ENCODE results near the gene UQCRHL. TPM values are rescaled to one million over a fixed set of nuclear protein-coding genes. Genes with fewer than 3 reads are reported as not detected.
"Not testable (repeated sequence)": the region's sequence is repeated elsewhere in the genome, so short reads cannot be mapped to it uniquely, and the experiment has no call there.

Gene UQCRHL
- total and polyA plus RNA-seq, 11 donors = 2.0 to 9.8 (median 4.2) TPM

DNA sequence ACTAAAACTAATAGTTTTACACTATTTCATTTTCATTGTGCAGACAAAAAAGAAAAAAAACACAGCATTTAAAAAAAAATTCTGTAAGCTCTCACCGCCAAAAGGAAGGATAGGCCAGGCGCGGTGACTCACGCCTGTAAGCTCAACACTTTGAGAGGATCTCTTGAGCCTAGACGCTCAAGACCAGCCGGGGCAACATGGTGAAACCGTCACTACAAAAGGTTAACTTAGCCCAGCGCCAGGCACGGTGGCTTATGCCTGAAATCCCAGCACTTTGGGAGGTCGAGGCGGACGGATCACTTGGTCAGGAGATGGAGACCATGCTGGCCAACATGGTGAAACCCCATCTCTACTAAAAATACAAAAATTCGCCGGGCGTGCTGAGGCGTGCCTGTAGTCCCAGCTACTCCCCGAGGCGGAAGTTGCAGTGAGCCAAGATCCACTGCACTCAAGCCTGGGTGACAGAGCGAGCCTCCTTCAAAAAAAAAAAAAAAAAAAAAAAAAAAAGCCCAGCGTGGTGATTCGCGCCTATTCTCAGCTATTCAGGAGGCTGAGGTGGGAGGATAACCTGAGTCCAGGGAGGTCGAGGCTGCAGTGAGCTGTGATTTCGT is 25.7 kb upstream of the UQCRHL start:
- Histone ChIP-seq H3K27me3 (no peaks in the 10 kb centered on the region), H3K4me3 (peak overlapping the region in 11 of 12 donors; percentile 59 to 96 (median 76)), H3K27ac (peak overlapping the region in 11 of 12 donors; percentile 97 to 100 (median 100)), H3K36me3 (no peaks in the 10 kb centered on the region), H3K4me1 (peaks cover 0 to 61% (median 13%) of the 10 kb centered on the region in 12 donors), H3K9me3 (no peaks in the 10 kb centered on the region)
- ATAC-seq (no peak), DNase-seq (peak; percentile 50 to 74 (median 68))
- WGBS, 4 donors = 52 to 72% (median 60%) methylated on average over 24 of the region's 24 CpGs
- TF ChIP-seq, protein P1, sequence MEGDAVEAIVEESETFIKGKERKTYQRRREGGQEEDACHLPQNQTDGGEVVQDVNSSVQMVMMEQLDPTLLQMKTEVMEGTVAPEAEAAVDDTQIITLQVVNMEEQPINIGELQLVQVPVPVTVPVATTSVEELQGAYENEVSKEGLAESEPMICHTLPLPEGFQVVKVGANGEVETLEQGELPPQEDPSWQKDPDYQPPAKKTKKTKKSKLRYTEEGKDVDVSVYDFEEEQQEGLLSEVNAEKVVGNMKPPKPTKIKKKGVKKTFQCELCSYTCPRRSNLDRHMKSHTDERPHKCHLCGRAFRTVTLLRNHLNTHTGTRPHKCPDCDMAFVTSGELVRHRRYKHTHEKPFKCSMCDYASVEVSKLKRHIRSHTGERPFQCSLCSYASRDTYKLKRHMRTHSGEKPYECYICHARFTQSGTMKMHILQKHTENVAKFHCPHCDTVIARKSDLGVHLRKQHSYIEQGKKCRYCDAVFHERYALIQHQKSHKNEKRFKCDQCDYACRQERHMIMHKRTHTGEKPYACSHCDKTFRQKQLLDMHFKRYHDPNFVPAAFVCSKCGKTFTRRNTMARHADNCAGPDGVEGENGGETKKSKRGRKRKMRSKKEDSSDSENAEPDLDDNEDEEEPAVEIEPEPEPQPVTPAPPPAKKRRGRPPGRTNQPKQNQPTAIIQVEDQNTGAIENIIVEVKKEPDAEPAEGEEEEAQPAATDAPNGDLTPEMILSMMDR (IDR thresholded peaks at IDR 0.05) = no peak
- no peak for TF ChIP-seq POLR2A (IDR thresholded peaks at IDR 0.05)
- intact Hi-C loops (cut with DNase I) = loop anchor here in 2 of 10 donors (10.0 kb wide), 2 partner anchors 52 to 142 kb away; partner anchors contain the start of gene ZBTB17 (in 1 of the 2)

DNA sequence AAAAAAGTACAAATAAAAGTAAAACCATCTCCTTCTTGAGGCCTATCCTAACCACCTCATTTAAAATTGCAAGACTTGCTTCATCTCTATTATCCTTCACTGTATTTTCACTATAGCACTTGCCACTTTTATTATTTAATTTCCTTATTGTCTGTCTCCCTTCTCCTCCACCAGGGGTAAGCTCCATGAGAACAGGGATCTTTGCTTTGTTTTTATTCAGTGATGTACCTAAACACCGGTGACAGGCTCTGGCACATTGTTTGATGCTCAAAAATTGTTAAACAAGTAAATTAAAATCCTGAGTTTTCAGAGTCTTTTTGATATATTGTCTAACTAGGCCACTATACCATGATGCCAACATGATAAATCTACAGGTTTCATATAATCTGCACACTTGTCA is 22.8 kb upstream of the UQCRHL start:
- H3K27me3 ChIP-seq = no peaks in the 10 kb centered on the region
- intact Hi-C loops (cut with DNase I) = loop anchor here in 2 of 10 donors (10.0 kb wide), 2 partner anchors 55 to 145 kb away; partner anchors contain the start of gene ZBTB17 (in 1 of the 2)
- ATAC-seq (no peak), DNase-seq (no peak)
- peak overlapping the region in 3 of 12 donors; percentile 6 to 55 (median 38) for H3K27ac ChIP-seq
- peaks cover 0 to 40% (median 7%) of the 10 kb centered on the region in 12 donors for H3K4me1 ChIP-seq
- TF ChIP-seq, protein P1 (IDR thresholded peaks at IDR 0.05) = no peak
- TF ChIP-seq POLR2A (IDR thresholded peaks at IDR 0.05) = no peak
- WGBS, 4 donors = 69 to 90% (median 85%) methylated on average over 1 of the region's 1 CpG
- no peaks in the 10 kb centered on the region for H3K36me3 ChIP-seq
- H3K4me3 ChIP-seq = no peak overlapping the region
- no peaks in the 10 kb centered on the region for H3K9me3 ChIP-seq

DNA sequence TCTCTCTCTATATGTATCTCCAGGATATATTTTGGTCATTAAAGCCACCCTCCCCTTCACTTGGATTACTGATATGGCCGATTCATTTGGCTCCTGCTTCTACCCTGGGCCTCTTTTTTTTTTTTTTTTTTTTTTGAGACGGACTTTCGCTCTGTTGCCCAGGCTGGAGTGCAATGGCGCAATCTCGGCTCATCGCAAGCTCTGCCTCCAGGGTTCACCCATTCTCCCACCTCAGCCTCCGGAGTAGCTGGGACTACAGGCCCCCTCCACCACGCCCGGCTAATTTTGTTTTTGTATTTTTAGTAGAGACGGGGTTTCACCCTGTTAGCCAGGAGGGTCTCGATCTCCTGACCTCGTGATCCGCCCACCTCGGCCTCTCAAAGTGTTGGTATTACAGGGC is 21.5 kb upstream of the UQCRHL start:
- H3K36me3 ChIP-seq; H3K27me3 ChIP-seq; H3K27ac ChIP-seq; H3K9me3 ChIP-seq; intact Hi-C loops (cut with DNase I); H3K4me3 ChIP-seq; DNase-seq; ATAC-seq: not testable (repeated sequence)
- 85 to 90% (median 89%) methylated on average over 14 of the region's 14 CpGs for WGBS, 4 donors
- H3K4me1 ChIP-seq = peaks cover 0 to 40% (median 7%) of the 10 kb centered on the region in 12 donors

DNA sequence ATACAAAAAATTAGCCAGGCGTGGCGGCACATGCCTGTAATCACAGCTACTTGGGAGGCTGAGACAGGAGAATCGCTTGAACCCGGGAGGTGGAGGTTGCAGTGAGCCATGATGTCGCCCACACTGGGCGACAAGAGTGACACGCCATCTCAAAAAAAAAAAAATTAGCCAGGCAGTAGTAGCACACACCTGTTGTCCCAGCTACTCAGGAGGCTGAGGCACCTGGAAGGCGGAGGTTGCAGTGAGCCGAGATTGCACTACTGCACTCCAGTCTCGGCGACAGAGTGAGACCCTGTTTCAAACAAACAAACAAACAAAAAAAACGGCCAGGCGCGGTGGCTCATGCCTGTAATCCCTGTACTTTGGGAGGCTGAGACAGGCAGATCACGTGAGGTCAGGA is 20.1 kb upstream of the UQCRHL start:
- peaks cover 0 to 30% (median 4%) of the 10 kb centered on the region in 12 donors for H3K4me1 ChIP-seq
- DNase-seq; H3K9me3 ChIP-seq; H3K27me3 ChIP-seq; H3K36me3 ChIP-seq; H3K27ac ChIP-seq; H3K4me3 ChIP-seq; intact Hi-C loops (cut with DNase I); ATAC-seq: not testable (repeated sequence)
- 97 to 99% (median 98%) methylated on average over 13 to 15 of the region's 15 CpGs for WGBS, 4 donors

DNA sequence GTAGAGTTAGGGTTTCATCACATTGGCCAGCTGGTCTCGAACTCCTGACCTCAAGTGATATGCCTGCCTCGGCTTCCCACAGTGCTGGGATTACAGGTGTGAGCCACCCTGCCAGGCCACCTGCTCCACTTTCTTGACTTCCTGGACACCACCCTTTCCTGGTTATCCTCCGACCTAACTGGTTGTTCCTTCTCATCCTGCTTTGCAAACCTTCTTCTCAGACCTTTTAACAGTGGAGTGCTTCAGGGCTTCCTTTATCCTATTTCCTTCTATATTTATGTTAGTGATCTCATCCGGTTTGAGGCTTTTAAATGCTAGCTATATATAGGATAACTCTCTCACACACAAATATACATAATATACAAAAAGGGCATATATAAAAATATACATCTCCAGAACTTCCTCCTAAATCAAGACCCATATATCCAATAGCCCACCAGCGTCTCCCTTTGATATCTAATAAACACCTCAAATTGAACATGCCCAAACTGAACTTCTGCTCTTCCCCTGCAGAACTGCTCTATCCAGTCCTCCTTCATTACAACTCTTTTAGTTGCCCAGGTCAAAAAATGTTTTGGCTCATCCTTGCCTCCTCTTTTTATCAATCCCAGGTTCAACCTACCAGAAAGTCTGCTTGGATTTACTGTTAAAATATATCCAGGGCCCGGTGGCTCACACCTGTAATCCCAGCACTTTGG is 19.5 kb upstream of the UQCRHL start:
- 81 to 87% (median 84%) methylated on average over 5 to 6 of the region's 6 CpGs for WGBS, 4 donors
- Histone ChIP-seq H3K4me1 (peaks cover 0 to 26% (median 0%) of the 10 kb centered on the region in 12 donors), H3K36me3 (no peaks in the 10 kb centered on the region), H3K9me3 (no peaks in the 10 kb centered on the region), H3K4me3 (no peak overlapping the region), H3K27me3 (no peaks in the 10 kb centered on the region), H3K27ac (no peak overlapping the region)
- no peak for TF ChIP-seq POLR2A (IDR thresholded peaks at IDR 0.05)
- TF ChIP-seq, protein P1 (IDR thresholded peaks at IDR 0.05) = no peak
- no peak for DNase-seq
- intact Hi-C loops (cut with DNase I) = no loop called here
- no peak for ATAC-seq

All from heart left ventricle (tissue), 16 donors.